ENCODE results near the gene B3GNT5.

Gene B3GNT5

GRCh38 chr3:183296944-183297343, 43.9 kb downstream of the B3GNT5 start:
- no peak for DNase-seq

GRCh38 chr3:183298701-183299153, 45.7 kb downstream of the B3GNT5 start:
- DNase-seq = no peak

GRCh38 chr3:183299976-183300375, 46.9 kb downstream of the B3GNT5 start:
- DNase-seq = no peak

- DNase-seq = no peak
Measured at GRCh38 chr3:183300996-183301562, 48.0 kb downstream of the B3GNT5 start.

GRCh38 chr3:183301937-183302580, 49.0 kb downstream of the B3GNT5 start:
- DNase-seq = no peak

- DNase-seq = no peak
Measured at GRCh38 chr3:183303690-183304089, 50.6 kb downstream of the B3GNT5 start.

- DNase-seq = peak; percentile 68
Measured at GRCh38 chr3:183306798-183307671, 54.0 kb downstream of the B3GNT5 start.

GRCh38 chr3:183307749-183308148, 54.7 kb downstream of the B3GNT5 start:
- DNase-seq = no peak

- no peak for DNase-seq
Measured at GRCh38 chr3:183308751-183309150, 55.7 kb downstream of the B3GNT5 start.

GRCh38 chr3:183309276-183309675, 56.2 kb downstream of the B3GNT5 start:
- DNase-seq = no peak

- no peak for DNase-seq
Measured at GRCh38 chr3:183310936-183311335, 57.9 kb downstream of the B3GNT5 start.

- no peak for DNase-seq
Measured at GRCh38 chr3:183312433-183312832, 59.4 kb downstream of the B3GNT5 start.

- no peak for DNase-seq
Measured at GRCh38 chr3:183313351-183313750, 60.3 kb downstream of the B3GNT5 start.

- DNase-seq = no peak
Measured at GRCh38 chr3:183313764-183314163, 60.7 kb downstream of the B3GNT5 start.

GRCh38 chr3:183315739-183316138, 62.7 kb downstream of the B3GNT5 start:
- DNase-seq = no peak

GRCh38 chr3:183317271-183317670, 64.2 kb downstream of the B3GNT5 start:
- DNase-seq = no peak

- no peak for DNase-seq
Measured at GRCh38 chr3:183317886-183318865, 65.1 kb downstream of the B3GNT5 start.

GRCh38 chr3:183318877-183319276, 65.8 kb downstream of the B3GNT5 start:
- no peak for DNase-seq

- DNase-seq = no peak
Measured at GRCh38 chr3:183319371-183319770, 66.3 kb downstream of the B3GNT5 start.
